CD1c-positive myeloid dendritic cell (primary cell): ENCODE results near the gene TCL1B.

Experiments used
- DNase-seq: peaks from one replicate; pipeline ENCODE4 v3.0.0-alpha.2; 2016; ENCODE audit errors: extremely low spot score

TCL1B gene

GRCh38 chr14:95667249-95667693, 19.0 kb upstream of the TCL1B start:
- DNase-seq: no peak

GRCh38 chr14:95668235-95668772, 17.9 kb upstream of the TCL1B start:
- DNase-seq: no peak

- no peak for DNase-seq
These were observed 11.6 kb upstream of the TCL1B start for GRCh38 chr14:95674613-95675012.

GRCh38 chr14:95675486-95675885, 10.7 kb upstream of the TCL1B start:
- DNase-seq: no peak

GRCh38 chr14:95677179-95677835, 8.9 kb upstream of the TCL1B start:
- no peak for DNase-seq

- no peak for DNase-seq
These were observed 6.9 kb upstream of the TCL1B start for GRCh38 chr14:95679148-95679815.

GRCh38 chr14:95679998-95680735, 6.1 kb upstream of the TCL1B start:
- DNase-seq: no peak

- DNase-seq: no peak
These were observed 5.1 kb upstream of the TCL1B start for GRCh38 chr14:95681153-95681552.

- peak; percentile 17 for DNase-seq
These were observed 2.4 kb upstream of the TCL1B start for GRCh38 chr14:95683793-95684192.

GRCh38 chr14:95686935-95687334, 709 bp downstream of the TCL1B start:
- no peak for DNase-seq

- DNase-seq: no peak
These were observed 3.2 kb downstream of the TCL1B start for GRCh38 chr14:95689441-95689840.

GRCh38 chr14:95690815-95691214, 4.6 kb downstream of the TCL1B start:
- DNase-seq: no peak

- DNase-seq: no peak
These were observed 5.4 kb downstream of the TCL1B start for GRCh38 chr14:95691591-95691990.

GRCh38 chr14:95692109-95692508, 5.9 kb downstream of the TCL1B start:
- no peak for DNase-seq

GRCh38 chr14:95695051-95695450, 8.8 kb downstream of the TCL1B start:
- DNase-seq: no peak

GRCh38 chr14:95695913-95696312, 9.7 kb downstream of the TCL1B start:
- no peak for DNase-seq

GRCh38 chr14:95696741-95697140, 10.5 kb downstream of the TCL1B start:
- no peak for DNase-seq

GRCh38 chr14:95697764-95698163, 11.5 kb downstream of the TCL1B start:
- DNase-seq: no peak

- no peak for DNase-seq
These were observed 12.1 kb downstream of the TCL1B start for GRCh38 chr14:95698287-95698686.

GRCh38 chr14:95699412-95699811, 13.2 kb downstream of the TCL1B start:
- DNase-seq: no peak

GRCh38 chr14:95700221-95700976, 14.2 kb downstream of the TCL1B start:
- no peak for DNase-seq

- no peak for DNase-seq
These were observed 15.6 kb downstream of the TCL1B start for GRCh38 chr14:95701846-95702221.
